Keratinocyte (primary cell): Measurements from ENCODE around the gene AAGAB. TPM values are rescaled to one million over a fixed set of nuclear protein-coding genes. Genes with fewer than 3 reads are reported as not detected.

Experiments used
- DNase-seq: peaks from one replicate; pipeline ENCODE4 v3.0.0-alpha.2; 2011; ENCODE audit warnings: low read depth, missing footprints, low spot score
- FAIRE-seq: peaks from 2 replicates; lab custom pipeline; 2011; peaks lifted over from hg19 to GRCh38; lab: Jason Lieb, UNC
- H2AFZ ChIP-seq: 2 replicates; pipeline ENCODE4 v1.6.0; 2012; ENCODE audit warnings: low read length, control low read depth, inconsistent platforms; ENCODE audit not compliant: control insufficient read depth
- H3K27ac ChIP-seq: 2 replicates; pipeline ENCODE4 v1.5.1; 2011; ENCODE audit warnings: low read length; ENCODE audit not compliant: control insufficient read depth, insufficient read depth
- H3K27me3 ChIP-seq: 3 replicates; pipeline ENCODE4 v1.6.0; 2011; ENCODE audit warnings: low read length; ENCODE audit not compliant: control insufficient read depth, insufficient read depth; ENCODE audit errors: extremely low read depth
- H3K36me3 ChIP-seq, 2 experiments: 2 replicates in 1 of 2; 3 replicates in 1 of 2; pipeline ENCODE4 v1.5.1; 2011; ENCODE audit warnings: low read length in 2 of 2, mild to moderate bottlenecking in 1 of 2; ENCODE audit not compliant: control insufficient read depth in 2 of 2, insufficient read depth in 2 of 2; ENCODE audit errors: extremely low read depth in 1 of 2
- H3K4me1 ChIP-seq: 3 replicates; pipeline ENCODE4 v1.5.1; 2011; ENCODE audit warnings: low read length; ENCODE audit not compliant: control insufficient read depth, insufficient read depth; ENCODE audit errors: extremely low read depth
- H3K4me2 ChIP-seq: 3 replicates; pipeline ENCODE4 v1.6.0; 2011; ENCODE audit warnings: low read depth, low read length; ENCODE audit not compliant: control insufficient read depth, insufficient read depth; ENCODE audit errors: extremely low read depth
- H3K4me3 ChIP-seq, 3 experiments: fragments of 200-600 bp in 1 of 3; sonication (generic) in 1 of 3; 2 replicates in 2 of 3; 3 replicates in 1 of 3; pipeline ENCODE4 v1.5.1; 2011 to 2016; ENCODE audit warnings: low read length in 3 of 3, mild to moderate bottlenecking in 3 of 3, control low read depth in 2 of 3, inconsistent platforms in 1 of 3, low read depth in 1 of 3, mixed read lengths in 1 of 3, mixed run types in 1 of 3, moderate library complexity in 1 of 3; ENCODE audit not compliant: control insufficient read depth in 2 of 3, insufficient read depth in 2 of 3; ENCODE audit errors: extremely low read depth in 1 of 3
- H3K79me2 ChIP-seq: 2 replicates; pipeline ENCODE4 v1.6.0; 2012; ENCODE audit warnings: low read length; ENCODE audit not compliant: control insufficient read depth, insufficient read depth
- H3K9ac ChIP-seq: 3 replicates; pipeline ENCODE4 v1.6.0; 2011; ENCODE audit warnings: low read length; ENCODE audit not compliant: control insufficient read depth, insufficient read depth; ENCODE audit errors: extremely low read depth
- H3K9me1 ChIP-seq: 3 replicates; pipeline ENCODE4 v1.6.0; 2011; ENCODE audit warnings: low read length; ENCODE audit not compliant: control insufficient read depth, insufficient read depth; ENCODE audit errors: extremely low read depth
- H3K9me3 ChIP-seq: 2 replicates; pipeline ENCODE4 v1.5.1; 2012; ENCODE audit warnings: low read depth, low read length; ENCODE audit not compliant: control insufficient read depth
- H4K20me1 ChIP-seq: 3 replicates; pipeline ENCODE4 v1.6.0; 2011; ENCODE audit warnings: low read length; ENCODE audit not compliant: control insufficient read depth, insufficient read depth; ENCODE audit errors: extremely low read depth
- CTCF ChIP-seq, 3 experiments: IDR thresholded peaks in 1 of 3; conservative IDR thresholded peaks in 1 of 3; optimal IDR thresholded peaks in 1 of 3; 2 replicates in 2 of 3; 3 replicates in 1 of 3; pipeline versions ENCODE3 to v1.5.1; 2011; ENCODE audit warnings: low read length in 3 of 3, mild to moderate bottlenecking in 3 of 3, moderate library complexity in 2 of 3, control low read depth in 1 of 3, inconsistent platforms in 1 of 3; ENCODE audit not compliant: insufficient read depth in 2 of 3; ENCODE audit errors: extremely low read depth in 1 of 3
- EZH2 ChIP-seq: IDR thresholded peaks from one replicate; pipeline ENCODE4 v1.6.1; 2012; ENCODE audit warnings: inconsistent platforms, mild to moderate bottlenecking, low read length, moderate library complexity
- dilution Hi-C: fragments of 300-500 bp; cut with MboI; formaldehyde crosslinking; loops from one replicate; pipeline ENCODE4 v1.7.0; 2020; ENCODE audit warnings: low sequenced_read_pairs; ENCODE audit not compliant: extremely low pct_ligation_motif_present
- polyA plus RNA-seq, 5 experiments: library from polyadenylated mRNA; depleted of rRNA in 3 of 5; stranded (reverse) in 3 of 5; stranded (forward) in 1 of 5; unstranded in 1 of 5; fragments of >200 nt; gene quantifications; 1 replicate in 1 of 5; 2 replicates in 3 of 5; 3 replicates in 1 of 5; pipeline versions ENCODE4 v1.2.1 to v1.2.3, GENCODE V29; 2011 to 2012; ENCODE audit warnings: missing spikeins in 2 of 5, low read depth in 1 of 5, low replicate concordance in 1 of 5

AAGAB gene
- polyA plus RNA-seq, 1 donor (not counting 4 experiments of a cell fraction or from before 2014, with no cell fraction given) = 82.7 TPM

GRCh38 chr15:67300266-67301025 lies 46.0 kb upstream of the AAGAB start:
- Histone ChIP-seq H3K36me3 (no peaks in the 10 kb centered on the region), H3K9me1 (no peaks in the 10 kb centered on the region), H3K9me3 (no peaks in the 10 kb centered on the region), H3K4me1 (no peaks in the 10 kb centered on the region), H2AFZ (no peak overlapping the region), H3K27ac (no peak overlapping the region), H3K27me3 (no peaks in the 10 kb centered on the region), H3K4me3 (no peak overlapping the region), H4K20me1 (no peaks in the 10 kb centered on the region), H3K79me2 (no peaks in the 10 kb centered on the region), H3K9ac (no peak overlapping the region), H3K4me2 (no peak overlapping the region)
- TF ChIP-seq CTCF (optimal IDR thresholded peaks at IDR 0.05 in 1 of 3, IDR thresholded peaks at IDR 0.05 in 1 of 3, conservative IDR thresholded peaks at IDR 0.05 in 1 of 3; ENCODE audit: extremely low read depth in 1 of 3, insufficient read depth in 2 of 3, low read length in 3 of 3) (no peak), EZH2 (no peak)
- FAIRE-seq (no peak), DNase-seq (no peak)
- dilution Hi-C loops = no loop called here

- Histone ChIP-seq H3K9ac (no peak overlapping the region), H3K4me3 (no peak overlapping the region), H3K27ac (no peak overlapping the region), H3K4me2 (no peak overlapping the region), H2AFZ (no peak overlapping the region), H3K27me3 (no peaks in the 10 kb centered on the region), H3K36me3 (no peaks in the 10 kb centered on the region), H3K9me3 (no peaks in the 10 kb centered on the region), H4K20me1 (no peaks in the 10 kb centered on the region), H3K9me1 (no peaks in the 10 kb centered on the region), H3K4me1 (no peaks in the 10 kb centered on the region), H3K79me2 (no peaks in the 10 kb centered on the region)
- no peak for TF ChIP-seq CTCF (optimal IDR thresholded peaks at IDR 0.05 in 1 of 3, IDR thresholded peaks at IDR 0.05 in 1 of 3, conservative IDR thresholded peaks at IDR 0.05 in 1 of 3; ENCODE audit: extremely low read depth in 1 of 3, insufficient read depth in 2 of 3, low read length in 3 of 3)
- no peak for TF ChIP-seq EZH2
- DNase-seq (no peak), FAIRE-seq (no peak)
- dilution Hi-C loops = no loop called here
These were observed 42.2 kb upstream of the AAGAB start for GRCh38 chr15:67296684-67297083.
